GM12878 (cell line): ENCODE data around the gene MSI2. TPM values are rescaled to one million over a fixed set of nuclear protein-coding genes. Genes with fewer than 3 reads are reported as not detected.
A peak's percentile ranks its signal among the peaks of the same experiment; 100 is the strongest.

Experiments
- ATAC-seq: fragments of 200-7000 bp; cut with Tn5 transposase; 3 replicates; pipeline ENCODE4 v1.9.1; 2020; ENCODE audit warnings: mild to moderate bottlenecking, moderate library complexity
- BruUV-seq: library from RNA; stranded (reverse); fragments of 400-500 nt; replicated peaks from 2 replicates; lab custom pipeline; 2021; lab: Mats Ljungman, UMichigan
- CTCF ChIA-PET: fragments of 300-600 bp; sonication (Branson Sonifier 250); formaldehyde crosslinking; extraction: SDS; loops from one replicate; lab custom pipeline; 2021; ENCODE audit warnings: inconsistent platforms; lab: Yijun Ruan, JAX
- POLR2A ChIA-PET: fragments of 350-600 bp; formaldehyde crosslinking; extraction: SDS; loops from one replicate; lab custom pipeline; 2021; ENCODE audit warnings: inconsistent platforms; lab: Charles Lee
- RAD21 ChIA-PET: fragments of 300-600 bp; sonication (Branson Sonifier 250); formaldehyde crosslinking; loops from one replicate; lab custom pipeline; 2023; ENCODE audit warnings: antibody characterized with exemption; ENCODE audit not compliant: unreplicated experiment; lab: Charles Lee
- SMC1A ChIA-PET: fragments of 300-600 bp; sonication (Branson Sonifier 250); formaldehyde crosslinking; loops from one replicate; lab custom pipeline; 2023; ENCODE audit not compliant: unreplicated experiment, uncharacterized antibody; lab: Charles Lee
- DNase-seq: peaks from one replicate; pipeline ENCODE4 v3.0.0-alpha.2; 2011; ENCODE audit warnings: low read depth, low spot score
- FAIRE-seq: peaks from 3 replicates; lab custom pipeline; 2011; peaks lifted over from hg19 to GRCh38; lab: Jason Lieb, UNC
- H2AFZ ChIP-seq: 2 replicates; pipeline ENCODE4 v1.6.0; 2011; ENCODE audit warnings: low read depth, low read length, control low read depth; ENCODE audit not compliant: control insufficient read depth
- H3K27ac ChIP-seq: 2 replicates; pipeline ENCODE4 v1.5.1; 2011; ENCODE audit warnings: control low read depth; ENCODE audit not compliant: control insufficient read depth, insufficient read depth
- H3K27me3 ChIP-seq, 2 experiments: replicated peaks in 1 of 2; 2 replicates each; pipeline versions ENCODE4 v1.6.0 to v1.6.1; 2011; ENCODE audit warnings: low read length in 1 of 2; ENCODE audit not compliant: control insufficient read depth in 2 of 2, insufficient read depth in 2 of 2
- H3K36me3 ChIP-seq, 2 experiments: 2 replicates each; pipeline ENCODE4 v1.5.1; 2011; ENCODE audit warnings: low read length in 1 of 2; ENCODE audit not compliant: control insufficient read depth in 2 of 2, insufficient read depth in 2 of 2
- H3K4me1 ChIP-seq: 2 replicates; pipeline ENCODE4 v1.6.1; 2011; ENCODE audit warnings: mild to moderate bottlenecking, low read length, moderate library complexity, mixed read lengths; ENCODE audit not compliant: control insufficient read depth, insufficient read depth
- H3K4me2 ChIP-seq: 2 replicates; pipeline ENCODE4 v1.6.0; 2011; ENCODE audit warnings: control low read depth; ENCODE audit not compliant: control insufficient read depth, insufficient read depth
- H3K4me3 ChIP-seq: fragments of 200-600 bp; sonication (generic); 2 replicates; pipeline ENCODE4 v1.5.1; 2016
- H3K79me2 ChIP-seq: 2 replicates; pipeline ENCODE4 v1.6.0; 2011; ENCODE audit warnings: low read length; ENCODE audit not compliant: control insufficient read depth, insufficient read depth
- H3K9ac ChIP-seq: 2 replicates; pipeline ENCODE4 v1.8.0; 2011; ENCODE audit warnings: low read length, control low read depth, mixed read lengths; ENCODE audit not compliant: control insufficient read depth, insufficient read depth
- H3K9me3 ChIP-seq: replicated peaks from 3 replicates; pipeline ENCODE4 v1.5.1; 2011; ENCODE audit warnings: mild to moderate bottlenecking, low read length; ENCODE audit not compliant: control insufficient read depth, insufficient read depth
- H4K20me1 ChIP-seq: 2 replicates; pipeline ENCODE4 v1.6.0; 2011; ENCODE audit not compliant: control insufficient read depth, insufficient read depth
- ASH2L ChIP-seq: fragments of 300-600, 200-600 bp; sonication (generic); IDR thresholded peaks from 2 replicates; pipeline ENCODE4 v1.6.1; 2017; ENCODE audit warnings: low read depth, mild to moderate bottlenecking, borderline replicate concordance
- DPF2 ChIP-seq: fragments of 450-650 bp; IDR thresholded peaks from 2 replicates; pipeline ENCODE4 v1.6.1; 2017; ENCODE audit warnings: mild to moderate bottlenecking
- JUND ChIP-seq: IDR thresholded peaks from 2 replicates; pipeline ENCODE4 v1.6.1; 2012; ENCODE audit warnings: low read depth, mild to moderate bottlenecking, low read length, improper control_type of control experiment, moderate library complexity
- LARP7 ChIP-seq: fragments of 450-650 bp; IDR thresholded peaks from 2 replicates; pipeline ENCODE4 v1.6.1; 2017; ENCODE audit warnings: mild to moderate bottlenecking
- MEF2A ChIP-seq: IDR thresholded peaks from 2 replicates; pipeline ENCODE4 v1.6.1; 2011; ENCODE audit warnings: low read depth, mild to moderate bottlenecking, low read length, moderate library complexity; ENCODE audit not compliant: insufficient read depth
- MYB ChIP-seq: fragments of 150-350 bp; IDR thresholded peaks from 2 replicates; pipeline ENCODE4 v1.6.1; 2014; ENCODE audit warnings: mild to moderate bottlenecking, low read depth, low read length, borderline replicate concordance
- NBN ChIP-seq: fragments of 450-650 bp; IDR thresholded peaks from 2 replicates; pipeline ENCODE4 v1.6.1; 2016
- NFIC ChIP-seq: IDR thresholded peaks from 2 replicates; pipeline ENCODE4 v1.6.1; 2012; ENCODE audit warnings: low read depth, mild to moderate bottlenecking, inconsistent platforms, low read length, moderate library complexity
- SPI1 ChIP-seq: IDR thresholded peaks from 2 replicates; pipeline ENCODE4 v1.6.1; 2011; ENCODE audit warnings: low read depth, mild to moderate bottlenecking, low read length, moderate library complexity, borderline replicate concordance; ENCODE audit not compliant: insufficient read depth
- YBX1 ChIP-seq: fragments of 450-650 bp; IDR thresholded peaks from 2 replicates; pipeline ENCODE4 v1.6.1; 2016; ENCODE audit warnings: antibody characterized with exemption
- WGBS: methylation state at CpG from one replicate; pipeline ENCODE4 v1.1.6; 2016; ENCODE audit warnings: low lambda C conversion rate; ENCODE audit not compliant: insufficient replicate concordance, insufficient coverage; ENCODE audit errors: missing lambda C conversion rate; 5-methylcytosine and 5-hydroxymethylcytosine counted together
- in situ Hi-C: fragments of 300-500 bp; cut with MboI; formaldehyde crosslinking; loops from 9 replicates; pipeline ENCODE4 v1.14.3; 2018; ENCODE audit warnings: mixed read lengths
- intact Hi-C: fragments of 100-400 bp; cut with micrococcal nuclease; formaldehyde crosslinking; loops from one replicate; pipeline ENCODE4 v1.14.2; 2022; ENCODE audit not compliant: unreplicated experiment
- polyA plus RNA-seq, 11 experiments: library from polyadenylated mRNA; depleted of rRNA in 4 of 11; unstranded in 6 of 11; stranded (reverse) in 5 of 11; fragments of >200 nt; fragmentation: Nextera tagmentation in 4 of 11; fragmentation: Illumina TruSeq in 1 of 11; extraction: Ambion mirVana in 4 of 11; extraction: Trizol in 1 of 11; gene quantifications; 1 replicate in 1 of 11; 2 replicates in 10 of 11; pipeline versions ENCODE4 v1.2.1 to v1.2.3, GENCODE V29; 2011 to 2016; ENCODE audit warnings: inconsistent platforms in 2 of 11, missing spikeins in 2 of 11, low read depth in 1 of 11
- total RNA-seq, 4 experiments: library from RNA; depleted of rRNA in 3 of 4; stranded (reverse); fragments of >200 nt in 3 of 4; fragmentation: Illumina TruSeq in 1 of 4; extraction: Trizol in 1 of 4; gene quantifications; 2 replicates each; pipeline versions ENCODE4 v1.2.1 to v1.2.3, GENCODE V29; 2013 to 2021
- TF ChIP-seq, protein P1 (sequence below): fragments of 450-650 bp; IDR thresholded peaks from 2 replicates; pipeline ENCODE4 v1.6.1; 2017; ENCODE audit warnings: mild to moderate bottlenecking

The MSI2 gene
- total and polyA plus RNA-seq, 10 of the 15 experiments (the other 5 are each of a cell fraction or from before 2014, with no cell fraction given), result 6.1 to 76.1 (median 42.0) TPM

DNA sequence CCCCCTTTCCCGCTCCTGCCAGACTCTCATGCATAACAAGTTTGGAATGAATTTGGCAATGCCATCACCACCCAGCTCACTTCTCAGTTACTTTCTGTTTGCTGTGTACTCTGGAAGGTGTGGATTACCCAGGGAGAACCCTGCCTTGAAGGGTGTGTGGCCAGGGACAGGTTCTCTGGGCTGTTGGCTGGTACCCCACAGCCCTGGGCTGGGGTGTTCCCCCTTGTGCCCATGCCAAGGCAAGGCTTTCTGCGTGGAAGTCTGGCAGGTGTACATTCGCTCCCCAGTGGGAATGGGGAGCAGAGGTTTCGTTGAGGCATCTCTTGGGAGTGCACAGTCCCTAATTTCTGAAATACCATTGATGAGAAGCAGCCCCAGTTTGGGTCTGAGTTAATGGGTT, 301.1 kb downstream of the MSI2 start:
- intact Hi-C loops, result no loop called here
- no peak overlapping the region for H3K4me3 ChIP-seq
- H3K9me3 ChIP-seq, result no peaks in the 10 kb centered on the region
- RAD21 ChIA-PET, result no interaction called here
- SMC1A ChIA-PET, result no interaction called here
- H3K79me2 ChIP-seq, result peaks cover 10% of the 10 kb centered on the region
- POLR2A ChIA-PET, result no interaction called here
- no peak overlapping the region for H3K9ac ChIP-seq
- FAIRE-seq, result no peak
- BruUV-seq, result no TSS peak
- no peak overlapping the region for H2AFZ ChIP-seq
- H3K4me2 ChIP-seq, result no peak overlapping the region
- in situ Hi-C loops, result no loop called here
- 96% methylated on average over 4 of the region's 4 CpGs for WGBS
- CTCF ChIA-PET, result interaction anchor here (1.1 kb wide), 1 partner anchor 190 kb away, joined by 4 read pairs; no protein-coding TSS in a partner anchor
- H3K27me3 ChIP-seq, result no peaks in the 10 kb centered on the region
- H3K4me1 ChIP-seq, result peaks cover 20% of the 10 kb centered on the region
- peak overlapping the region; percentile 9; the same call in 1 of the 2 replicates for H3K27ac ChIP-seq
- H4K20me1 ChIP-seq, result no peaks in the 10 kb centered on the region
- ATAC-seq, result no peak
- TF ChIP-seq ASH2L (no peak), MYB (no peak)
- H3K36me3 ChIP-seq, result peaks cover 4 to 7% of the 10 kb centered on the region in 2 experiments; a peak in 2 of 4 replicates
- no peak for DNase-seq

DNA sequence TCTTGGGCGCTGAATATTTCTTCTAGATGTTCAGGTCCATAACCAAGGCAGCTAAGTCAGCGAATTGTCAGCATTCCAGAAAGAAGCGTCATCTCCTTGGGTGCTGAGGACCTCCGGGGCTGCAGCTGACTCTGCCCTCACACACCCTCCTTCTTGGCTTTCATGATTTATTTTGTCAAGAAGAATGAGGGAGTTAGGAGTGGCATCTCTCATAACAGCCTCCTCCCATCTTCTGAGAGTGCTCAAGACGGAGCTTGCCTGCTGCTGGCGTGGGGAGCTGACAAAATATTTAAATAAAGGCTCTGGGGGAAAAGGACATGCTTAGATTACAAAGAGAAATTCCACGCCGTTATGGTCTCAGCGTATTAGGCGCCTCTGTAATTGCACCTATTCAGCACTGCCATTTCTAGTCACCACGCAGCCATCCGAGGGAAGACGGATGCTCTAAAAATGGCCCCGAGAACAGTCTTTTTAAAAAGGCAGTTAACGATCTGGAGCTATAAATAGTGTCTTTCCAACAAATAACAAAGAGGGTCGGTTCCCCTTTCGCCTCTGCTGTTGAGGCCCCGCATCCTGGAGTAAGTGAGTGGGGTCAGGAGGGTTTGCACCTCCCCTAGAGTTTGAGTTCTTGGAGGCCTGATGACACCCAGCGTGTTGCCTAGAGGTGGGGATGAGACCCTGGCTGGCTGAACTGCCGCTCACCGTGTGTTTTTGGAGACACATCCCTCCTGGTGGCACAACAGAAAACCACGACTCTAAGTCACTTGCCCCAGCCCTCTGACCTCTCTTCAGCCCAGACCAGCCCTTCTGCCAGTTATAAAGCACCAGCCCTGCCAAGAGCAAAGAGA, 301.7 kb downstream of the MSI2 start:
- BruUV-seq, result no TSS peak
- ChIA-PET RAD21 (no interaction called here), POLR2A (no interaction called here), CTCF (interaction anchor here (1.1 kb wide), 1 partner anchor 189 kb away, joined by 4 read pairs; no protein-coding TSS in a partner anchor), SMC1A (interaction anchor here (0.5 to 0.8 kb wide), 2 partner anchors 15 to 168 kb away, joined by 3 read pairs; no protein-coding TSS in a partner anchor)
- intact Hi-C loops, result no loop called here
- peaks cover 13% of the 10 kb centered on the region for H3K4me1 ChIP-seq
- 82% methylated on average over 22 of the region's 22 CpGs for WGBS
- in situ Hi-C loops, result no loop called here
- peak overlapping the region; percentile 20; the same call in 1 of the 2 replicates for H3K4me2 ChIP-seq
- peak overlapping the region; percentile 36 for H3K27ac ChIP-seq
- no peaks in the 10 kb centered on the region for H3K27me3 ChIP-seq
- H4K20me1 ChIP-seq, result no peaks in the 10 kb centered on the region
- no peak for DNase-seq
- no peak overlapping the region for H3K9ac ChIP-seq
- no peak for FAIRE-seq
- no peak overlapping the region; the same call in 1 of the 2 replicates for H2AFZ ChIP-seq
- peaks cover 2 to 7% of the 10 kb centered on the region in 2 experiments; a peak in 2 of 4 replicates for H3K36me3 ChIP-seq
- H3K9me3 ChIP-seq, result no peaks in the 10 kb centered on the region
- no peak for ATAC-seq
- H3K79me2 ChIP-seq, result peaks cover 5% of the 10 kb centered on the region
- H3K4me3 ChIP-seq, result no peak overlapping the region
- TF ChIP-seq LARP7 (no peak), DPF2 (no peak), YBX1 (no peak), MEF2A (peak; percentile 63; the same call in 1 of the 2 replicates), JUND (no peak), NBN (no peak), SPI1 (0 out of 2 replicates have a peak, but pooled peaks have one; percentile 19), NFIC (no peak)
- TF ChIP-seq, protein P1, sequence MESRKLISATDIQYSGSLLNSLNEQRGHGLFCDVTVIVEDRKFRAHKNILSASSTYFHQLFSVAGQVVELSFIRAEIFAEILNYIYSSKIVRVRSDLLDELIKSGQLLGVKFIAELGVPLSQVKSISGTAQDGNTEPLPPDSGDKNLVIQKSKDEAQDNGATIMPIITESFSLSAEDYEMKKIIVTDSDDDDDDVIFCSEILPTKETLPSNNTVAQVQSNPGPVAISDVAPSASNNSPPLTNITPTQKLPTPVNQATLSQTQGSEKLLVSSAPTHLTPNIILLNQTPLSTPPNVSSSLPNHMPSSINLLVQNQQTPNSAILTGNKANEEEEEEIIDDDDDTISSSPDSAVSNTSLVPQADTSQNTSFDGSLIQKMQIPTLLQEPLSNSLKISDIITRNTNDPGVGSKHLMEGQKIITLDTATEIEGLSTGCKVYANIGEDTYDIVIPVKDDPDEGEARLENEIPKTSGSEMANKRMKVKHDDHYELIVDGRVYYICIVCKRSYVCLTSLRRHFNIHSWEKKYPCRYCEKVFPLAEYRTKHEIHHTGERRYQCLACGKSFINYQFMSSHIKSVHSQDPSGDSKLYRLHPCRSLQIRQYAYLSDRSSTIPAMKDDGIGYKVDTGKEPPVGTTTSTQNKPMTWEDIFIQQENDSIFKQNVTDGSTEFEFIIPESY, result no peak
